K562 (cell line): Measurements from ENCODE around the gene ODF4. TPM values are rescaled to one million over a fixed set of nuclear protein-coding genes. Genes with fewer than 3 reads are reported as not detected.

Experiments used
- ATAC-seq: fragments of 200-7000 bp; cut with Tn5 transposase; 3 replicates; pipeline ENCODE4 v1.9.1; 2020; ENCODE audit warnings: moderate library complexity
- BruUV-seq: library from RNA; stranded (reverse); fragments of 400-500 nt; replicated peaks from 2 replicates; lab custom pipeline; 2021; lab: Mats Ljungman, UMichigan
- CTCF ChIA-PET: fragments of 300-600 bp; formaldehyde crosslinking; extraction: SDS; loops from one replicate; lab custom pipeline; 2021; ENCODE audit warnings: low intra/inter-chr PET ratio; lab: Yijun Ruan, JAX
- POLR2A ChIA-PET: fragments of 300-600, 350-650 bp; sonication (Branson Sonifier 250); formaldehyde crosslinking; extraction: SDS; loops from one replicate; lab custom pipeline; 2021; ENCODE audit warnings: antibody characterized with exemption, inconsistent platforms; lab: Yijun Ruan, JAX
- DNase-seq, 4 experiments: peaks; one replicate each; pipeline versions ENCODE4 v3.0.0 to v3.0.0-alpha.2; 2011 to 2018; ENCODE audit warnings: low spot score in 3 of 4, mixed read lengths in 3 of 4; ENCODE audit errors: extremely low read depth in 1 of 4
- FAIRE-seq: peaks from 2 replicates; lab custom pipeline; 2011; peaks lifted over from hg19 to GRCh38; lab: Jason Lieb, UNC
- H2AFZ ChIP-seq: 2 replicates; pipeline ENCODE4 v1.6.0; 2011; ENCODE audit warnings: low read depth, low read length, control low read depth, inconsistent platforms
- H3K27ac ChIP-seq: fragments of 200-600 bp; 3 replicates; pipeline ENCODE4 v1.8.0; 2011; ENCODE audit warnings: low read depth, mild to moderate bottlenecking, control low read depth, inconsistent platforms, low read length, moderate library complexity, mixed read lengths; ENCODE audit errors: extremely low read depth
- H3K27me3 ChIP-seq, 2 experiments: fragments of 300-600 bp in 1 of 2; 2 replicates in 1 of 2; 3 replicates in 1 of 2; pipeline versions ENCODE4 v1.6.0 to v1.8.0; 2011; ENCODE audit warnings: inconsistent platforms in 2 of 2, low read length in 2 of 2, mild to moderate bottlenecking in 1 of 2, mixed read lengths in 1 of 2, moderate library complexity in 1 of 2; ENCODE audit not compliant: control insufficient read depth in 2 of 2, insufficient read depth in 2 of 2
- H3K36me3 ChIP-seq: fragments of 300-600 bp; 3 replicates; pipeline ENCODE4 v1.8.0; 2011; ENCODE audit warnings: mild to moderate bottlenecking, low read length, inconsistent platforms; ENCODE audit not compliant: control insufficient read depth, insufficient read depth
- H3K4me1 ChIP-seq, 2 experiments: fragments of 200-600 bp in 1 of 2; replicated peaks in 1 of 2; 2 replicates in 1 of 2; 3 replicates in 1 of 2; pipeline versions ENCODE4 v1.5.1 to v1.8.0; 2011; ENCODE audit warnings: inconsistent platforms in 2 of 2, low read length in 2 of 2, mild to moderate bottlenecking in 1 of 2, mixed read lengths in 1 of 2, moderate library complexity in 1 of 2; ENCODE audit not compliant: control insufficient read depth in 2 of 2, insufficient read depth in 2 of 2
- H3K4me2 ChIP-seq: 2 replicates; pipeline ENCODE4 v1.6.1; 2011; ENCODE audit warnings: low read length, control low read depth, inconsistent platforms, mixed read lengths; ENCODE audit not compliant: insufficient read depth
- H3K4me3 ChIP-seq: fragments of 200-600 bp; sonication (generic), shearing (Covaris generic); 2 replicates; pipeline ENCODE4 v1.5.1; 2016; ENCODE audit warnings: control low read depth, inconsistent platforms
- H3K79me2 ChIP-seq: fragments of 200-600 bp; 3 replicates; pipeline ENCODE4 v1.8.0; 2011; ENCODE audit warnings: low read length, inconsistent platforms; ENCODE audit not compliant: control insufficient read depth, insufficient read depth
- H3K9ac ChIP-seq, 2 experiments: 2 replicates each; pipeline versions ENCODE4 v1.6.0 to v1.6.1; 2011; ENCODE audit warnings: low read depth in 2 of 2, low read length in 2 of 2, control low read depth in 1 of 2, inconsistent platforms in 1 of 2, mild to moderate bottlenecking in 1 of 2, mixed read lengths in 1 of 2; ENCODE audit not compliant: insufficient read depth in 1 of 2
- H3K9me1 ChIP-seq: one replicate; pipeline ENCODE4 v1.6.0; 2011; ENCODE audit warnings: inconsistent platforms, mild to moderate bottlenecking, low read length, moderate library complexity; ENCODE audit not compliant: control insufficient read depth, insufficient read depth
- H3K9me3 ChIP-seq: replicated peaks from 2 replicates; pipeline ENCODE4 v1.5.1; 2011; ENCODE audit warnings: low read depth, low read length, inconsistent platforms; ENCODE audit not compliant: control insufficient read depth, insufficient read depth
- H4K20me1 ChIP-seq: replicated peaks from 2 replicates; pipeline ENCODE4 v1.6.1; 2011; ENCODE audit warnings: low read length, inconsistent platforms, mixed read lengths; ENCODE audit not compliant: control insufficient read depth, insufficient read depth
- BRD4 ChIP-seq: fragments of 200-600 bp; sonication (generic); IDR thresholded peaks from 2 replicates; pipeline ENCODE4 v1.6.1; 2017; ENCODE audit warnings: inconsistent platforms
- DPF2 ChIP-seq: fragments of 450-650 bp; IDR thresholded peaks from 2 replicates; pipeline ENCODE4 v1.6.1; 2016
- FOXK1 ChIP-seq: sonication (generic); formaldehyde crosslinking; IDR thresholded peaks from 2 replicates; pipeline ENCODE4 v1.8.0; 2022; ENCODE audit warnings: missing genetic modification reagents, mild to moderate bottlenecking, borderline replicate concordance
- HNRNPUL1 ChIP-seq: fragments of 200-400 bp; formaldehyde crosslinking; IDR thresholded peaks from 2 replicates; pipeline ENCODE4 v1.6.1; 2017; ENCODE audit warnings: low read length
- KAT2B ChIP-seq: IDR thresholded peaks from one replicate; pipeline ENCODE4 v1.6.1; 2012; ENCODE audit warnings: low read depth, mild to moderate bottlenecking, control low read depth, inconsistent platforms, low read length, moderate library complexity
- MAFG ChIP-seq: fragments of 450-650 bp; conservative IDR thresholded peaks from 2 replicates; pipeline ENCODE4 v1.6.1; 2016; ENCODE audit warnings: missing genetic modification characterization, missing compliant biosample characterization
- MCM3 ChIP-seq: fragments of 450-650 bp; IDR thresholded peaks from 2 replicates; pipeline ENCODE4 v1.6.1; 2016
- NFE2L1 ChIP-seq: fragments of 450-650 bp; IDR thresholded peaks from 2 replicates; pipeline ENCODE4 v1.6.1; 2016; ENCODE audit warnings: missing genetic modification characterization, low read depth, mild to moderate bottlenecking, missing compliant biosample characterization, moderate library complexity, borderline replicate concordance
- PHTF2 ChIP-seq: fragments of 250-450 bp; sonication (Bioruptor Pico); IDR thresholded peaks from 2 replicates; pipeline ENCODE4 v1.5.0; 2021; ENCODE audit warnings: mild to moderate bottlenecking
- SAFB ChIP-seq: fragments of 200-400 bp; formaldehyde crosslinking; IDR thresholded peaks from 2 replicates; pipeline ENCODE4 v1.6.1; 2017; ENCODE audit warnings: low read depth, low read length, borderline replicate concordance
- SMAD3 ChIP-seq: fragments of 450-650 bp; formaldehyde crosslinking; conservative IDR thresholded peaks from 2 replicates; pipeline ENCODE4 v1.4.0; 2020; ENCODE audit warnings: mild to moderate bottlenecking
- SMARCE1 ChIP-seq: fragments of 450-650 bp; IDR thresholded peaks from 2 replicates; pipeline ENCODE4 v1.7.1; 2016; ENCODE audit warnings: mild to moderate bottlenecking
- TRIM28 ChIP-seq: fragments of 450-650 bp; IDR thresholded peaks from 2 replicates; pipeline ENCODE4 v1.6.1; 2017
- ZNF274 ChIP-seq: IDR thresholded peaks from 2 replicates; pipeline ENCODE4 v1.6.1; 2011; ENCODE audit warnings: low read depth, mild to moderate bottlenecking, low read length, moderate library complexity, borderline replicate concordance
- WGBS: fragments of 100-300 bp; shearing (Covaris generic); methylation state at CpG from one replicate; pipeline ENCODE4 v1.1.6; 2016; ENCODE audit warnings: low coverage, mixed read lengths; ENCODE audit not compliant: insufficient coverage; ENCODE audit errors: missing lambda C conversion rate; 5-methylcytosine and 5-hydroxymethylcytosine counted together
- in situ Hi-C: fragments of 300-500 bp; cut with MboI; formaldehyde crosslinking; loops from 4 replicates; pipeline ENCODE4 v1.15.0; 2018; ENCODE audit warnings: inconsistent platforms, mixed read lengths
- intact Hi-C: fragments of 100-400 bp; cut with micrococcal nuclease; formaldehyde crosslinking; loops from 2 replicates; pipeline ENCODE4 v1.14.2; 2022
- polyA plus RNA-seq, 8 experiments: library from polyadenylated mRNA; depleted of rRNA in 4 of 8; stranded (reverse) in 5 of 8; unstranded in 3 of 8; fragments of >200 nt; fragmentation: Nextera tagmentation in 2 of 8; fragmentation: Illumina TruSeq in 1 of 8; extraction: Ambion mirVana in 2 of 8; extraction: Trizol in 1 of 8; gene quantifications; 2 replicates each; pipeline versions ENCODE4 v1.2.1 to v1.2.3, GENCODE V29; 2011 to 2014; ENCODE audit warnings: inconsistent platforms in 1 of 8, missing spikeins in 1 of 8
- total RNA-seq, 7 experiments: library from RNA; depleted of rRNA in 6 of 7; stranded (reverse); fragments of >200 nt in 6 of 7; fragmentation: Illumina TruSeq in 2 of 7; extraction: Trizol in 2 of 7; gene quantifications; 2 replicates each; pipeline versions ENCODE4 v1.2.1 to v1.2.3, GENCODE V29; 2011 to 2021; ENCODE audit warnings: low replicate concordance in 1 of 7
- TF ChIP-seq, protein P1 (sequence below), 2 experiments: IDR thresholded peaks in 1 of 2; conservative IDR thresholded peaks in 1 of 2; 2 replicates each; pipeline ENCODE4 v1.6.1; 2016; ENCODE audit warnings: low read depth in 2 of 2, mild to moderate bottlenecking in 1 of 2, missing compliant biosample characterization in 1 of 2, missing genetic modification characterization in 1 of 2, moderate library complexity in 1 of 2
- TF ChIP-seq, protein P2 (sequence below): sonication (generic); formaldehyde crosslinking; IDR thresholded peaks from 2 replicates; pipeline ENCODE4 v1.8.1; 2023; ENCODE audit warnings: mild to moderate bottlenecking, missing genetic modification reagents

The ODF4 gene
- total and polyA plus RNA-seq, 9 of the 15 experiments (the other 6 are each of a cell fraction or from before 2014, with no cell fraction given), result not detected

GRCh38 chr17:8292639-8293395 lies 46.8 kb upstream of the ODF4 start (continued):
- TF ChIP-seq NFE2L1 (tag), result no peak
- TF ChIP-seq, protein P1, sequence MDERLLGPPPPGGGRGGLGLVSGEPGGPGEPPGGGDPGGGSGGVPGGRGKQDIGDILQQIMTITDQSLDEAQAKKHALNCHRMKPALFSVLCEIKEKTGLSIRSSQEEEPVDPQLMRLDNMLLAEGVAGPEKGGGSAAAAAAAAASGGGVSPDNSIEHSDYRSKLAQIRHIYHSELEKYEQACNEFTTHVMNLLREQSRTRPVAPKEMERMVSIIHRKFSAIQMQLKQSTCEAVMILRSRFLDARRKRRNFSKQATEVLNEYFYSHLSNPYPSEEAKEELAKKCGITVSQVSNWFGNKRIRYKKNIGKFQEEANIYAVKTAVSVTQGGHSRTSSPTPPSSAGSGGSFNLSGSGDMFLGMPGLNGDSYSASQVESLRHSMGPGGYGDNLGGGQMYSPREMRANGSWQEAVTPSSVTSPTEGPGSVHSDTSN (CRISPR knock-in tag; IDR thresholded peaks at IDR 0.05; ENCODE audit: low read depth), result no peak
- TF ChIP-seq, protein P1 (tag; conservative IDR thresholded peaks at IDR 0.05; ENCODE audit: low read depth), result no peak
- TF ChIP-seq, all 486 proteins: peak for 13

- Histone ChIP-seq H3K4me1 (peaks cover 9 to 30% of the 10 kb centered on the region in 2 experiments; a peak in 4 of 5 replicates), H2AFZ (0 out of 2 replicates have a peak overlapping the region, but pooled peaks have one; percentile 95), H3K9ac (peak overlapping the region; percentile 69 to 90), H3K4me2 (peak overlapping the region; percentile 83), H3K79me2 (no peaks in the 10 kb centered on the region), H3K27ac (peak overlapping the region; percentile 89; the same call in 2 of the 3 replicates), H3K9me3 (no peaks in the 10 kb centered on the region; the same call in 1 of the 2 replicates), H3K36me3 (0 out of 3 replicates have a peak, but pooled peaks cover 2% of the 10 kb centered on the region), H3K27me3 (no peaks in the 10 kb centered on the region), H3K4me3 (peak overlapping the region; percentile 58), H3K9me1 (no peaks in the 10 kb centered on the region), H4K20me1 (no peaks in the 10 kb centered on the region)
- ChIA-PET POLR2A (interaction anchor here (0.7 to 2.0 kb wide), 4 partner anchors 34 to 121 kb away, joined by 3 to 9 read pairs (median 3); no protein-coding TSS in a partner anchor), CTCF (no interaction called here)
- TF ChIP-seq, protein P2, sequence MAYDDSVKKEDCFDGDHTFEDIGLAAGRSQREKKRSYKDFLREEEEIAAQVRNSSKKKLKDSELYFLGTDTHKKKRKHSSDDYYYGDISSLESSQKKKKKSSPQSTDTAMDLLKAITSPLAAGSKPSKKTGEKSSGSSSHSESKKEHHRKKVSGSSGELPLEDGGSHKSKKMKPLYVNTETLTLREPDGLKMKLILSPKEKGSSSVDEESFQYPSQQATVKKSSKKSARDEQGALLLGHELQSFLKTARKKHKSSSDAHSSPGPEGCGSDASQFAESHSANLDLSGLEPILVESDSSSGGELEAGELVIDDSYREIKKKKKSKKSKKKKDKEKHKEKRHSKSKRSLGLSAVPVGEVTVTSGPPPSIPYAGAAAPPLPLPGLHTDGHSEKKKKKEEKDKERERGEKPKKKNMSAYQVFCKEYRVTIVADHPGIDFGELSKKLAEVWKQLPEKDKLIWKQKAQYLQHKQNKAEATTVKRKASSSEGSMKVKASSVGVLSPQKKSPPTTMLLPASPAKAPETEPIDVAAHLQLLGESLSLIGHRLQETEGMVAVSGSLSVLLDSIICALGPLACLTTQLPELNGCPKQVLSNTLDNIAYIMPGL, result no peak
- TF ChIP-seq SMAD3 (CRISPR knock-in tag), result no peak
- no peak for TF ChIP-seq MCM3
- TF ChIP-seq FOXK1 (CRISPR knock-in tag), result no peak
- no peak for TF ChIP-seq KAT2B
- TF ChIP-seq HNRNPUL1, result no peak
- TF ChIP-seq MAFG (tag), result no peak
- no peak for TF ChIP-seq BRD4
- TF ChIP-seq DPF2, result no peak
- TF ChIP-seq PHTF2 (CRISPR knock-in tag), result no peak
- TF ChIP-seq SMARCE1, result no peak
- TF ChIP-seq TRIM28, result no peak
- TF ChIP-seq SAFB, result no peak
- no peak for TF ChIP-seq ZNF274
- no TSS peak for BruUV-seq
- DNase-seq (no peak), FAIRE-seq (no peak), ATAC-seq (no peak)
- WGBS, result 81% methylated on average over 9 of the region's 9 CpGs
- intact Hi-C loops (loop anchor here (2.0 kb wide), 1 partner anchor 46 kb away; the partner anchor contains the start of genes CTC1 and PFAS), in situ Hi-C loops (no loop called here)
Measured at GRCh38 chr17:8294361-8294760, 45.3 kb upstream of the ODF4 start.
